ENCODE measurements around the gene CCDC73.
"Not testable (repeated sequence)": the region's sequence is repeated elsewhere in the genome, so short reads cannot be mapped to it uniquely, and the experiment has no call there.

The CCDC73 gene

DNA sequence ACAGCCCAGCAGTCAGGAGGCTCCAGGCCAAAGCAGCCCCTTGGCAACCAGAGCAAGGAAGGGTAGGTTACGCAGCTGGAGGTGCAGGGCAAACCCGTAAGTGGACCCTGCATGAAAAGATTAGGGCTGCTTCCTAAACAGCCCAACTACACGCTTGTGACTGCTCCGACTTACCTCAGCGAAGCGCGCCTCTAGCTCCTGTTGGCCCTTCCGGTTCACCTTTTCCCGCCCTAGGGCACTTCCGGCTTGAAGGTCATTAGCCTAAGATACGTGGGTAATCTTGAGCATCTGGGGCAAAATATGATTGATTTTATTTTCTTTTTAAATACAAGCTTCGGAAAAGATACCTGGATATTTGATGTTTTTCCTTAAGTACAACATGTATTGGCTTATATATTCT is at the start of gene CCDC73:
Gene CCDC73, minus strand, starts transcription at position 224 of the 400 bp plus-strand sequence. CDS start 34,419 bp downstream, outside the sequence.
- no peak for DNase-seq (ENCODE audit: low spot score)

DNA sequence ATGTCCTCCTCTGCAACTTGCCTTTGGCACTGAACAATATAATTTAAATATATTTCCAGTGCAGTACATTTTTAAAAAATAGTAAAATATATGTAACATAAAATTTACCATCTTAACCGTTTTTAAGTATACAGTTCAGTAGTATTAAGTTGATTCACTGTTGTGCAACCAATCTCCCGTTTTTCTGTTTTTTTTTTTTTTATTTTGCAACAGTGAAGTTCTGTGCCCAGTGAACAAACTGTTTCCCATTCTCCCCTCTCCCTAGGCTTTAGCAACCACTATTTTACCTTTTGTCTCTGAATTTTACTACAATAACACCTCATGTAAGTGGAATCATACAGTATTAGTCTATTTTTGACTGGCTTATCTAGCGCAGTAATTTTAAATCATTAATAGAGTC is 49.1 kb upstream of the CCDC73 start:
- DNase-seq (ENCODE audit: low spot score), result no peak

DNA sequence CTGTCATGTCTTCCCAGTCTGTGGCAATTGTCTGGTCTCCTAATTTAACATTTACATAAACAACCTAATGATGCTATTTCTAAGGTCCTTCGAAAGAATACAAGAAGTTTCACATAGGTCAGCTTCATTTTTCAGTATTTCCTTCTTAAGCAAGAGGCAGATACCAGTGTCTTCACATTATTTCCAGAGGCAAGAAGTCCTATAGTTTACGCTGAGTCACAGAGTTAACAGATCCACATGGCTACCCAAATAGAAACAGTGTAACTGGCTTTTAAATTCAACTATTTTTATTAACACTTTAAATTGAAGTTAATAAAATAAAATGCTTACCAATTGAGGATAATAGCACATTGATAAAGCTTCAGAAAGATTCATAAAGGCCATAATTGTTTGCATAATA is 46.1 kb upstream of the CCDC73 start:
- no peak for DNase-seq (ENCODE audit: low spot score)

DNA sequence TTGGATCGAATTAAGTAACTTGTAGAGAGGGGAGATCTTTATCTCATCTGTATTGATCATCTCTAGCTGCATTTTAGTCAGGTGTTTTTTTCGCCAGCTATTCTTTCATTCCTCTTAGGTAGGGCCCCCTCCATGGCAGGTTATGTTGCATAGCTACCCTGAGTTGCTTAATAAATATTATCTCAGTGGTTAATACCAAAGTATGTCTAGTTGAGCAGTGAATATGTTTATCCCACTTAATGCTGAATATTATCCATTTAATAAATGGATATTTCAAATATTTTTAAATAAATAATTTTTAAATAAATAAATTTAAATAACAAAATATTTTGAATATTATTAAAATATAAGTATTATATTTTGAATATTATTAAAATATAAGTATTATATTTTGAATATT is 44.8 kb upstream of the CCDC73 start:
- DNase-seq (ENCODE audit: low spot score), result no peak

DNA sequence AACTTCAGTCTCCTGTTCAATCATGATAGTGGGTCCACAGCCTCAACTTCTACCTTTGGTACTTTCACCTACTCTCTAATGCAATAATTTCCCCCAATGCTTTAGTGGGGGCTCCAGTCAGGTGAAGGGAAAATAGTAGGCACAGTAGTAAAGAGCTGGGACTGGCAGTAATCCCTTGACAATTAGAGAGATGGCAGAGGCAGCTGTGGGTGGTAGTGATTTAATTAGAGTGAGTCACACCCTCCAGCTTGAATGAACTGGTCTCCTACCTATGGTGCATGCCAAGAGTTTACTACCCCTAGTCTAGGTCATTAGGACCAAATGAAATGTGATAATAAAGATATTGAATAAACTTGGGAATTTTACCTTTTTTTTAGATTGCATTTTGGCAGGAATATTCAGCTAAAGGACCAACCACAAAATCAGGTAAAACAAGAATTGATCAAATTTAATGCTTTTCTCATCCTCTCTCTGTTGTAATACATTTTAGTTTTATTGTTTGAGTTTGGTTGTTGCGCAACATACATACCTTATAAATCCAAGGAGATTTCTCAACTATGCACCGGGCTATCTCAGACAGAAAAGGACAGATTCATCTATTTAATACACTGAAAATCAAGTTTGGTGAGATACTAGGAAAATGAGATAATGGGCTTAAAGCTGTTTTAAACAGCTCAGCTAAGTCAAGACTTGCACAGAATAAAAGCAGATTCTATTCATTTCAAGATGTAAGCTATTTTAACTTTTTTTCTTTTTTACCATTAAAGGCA is 44.2 kb upstream of the CCDC73 start:
- DNase-seq (ENCODE audit: low spot score), result no peak

DNA sequence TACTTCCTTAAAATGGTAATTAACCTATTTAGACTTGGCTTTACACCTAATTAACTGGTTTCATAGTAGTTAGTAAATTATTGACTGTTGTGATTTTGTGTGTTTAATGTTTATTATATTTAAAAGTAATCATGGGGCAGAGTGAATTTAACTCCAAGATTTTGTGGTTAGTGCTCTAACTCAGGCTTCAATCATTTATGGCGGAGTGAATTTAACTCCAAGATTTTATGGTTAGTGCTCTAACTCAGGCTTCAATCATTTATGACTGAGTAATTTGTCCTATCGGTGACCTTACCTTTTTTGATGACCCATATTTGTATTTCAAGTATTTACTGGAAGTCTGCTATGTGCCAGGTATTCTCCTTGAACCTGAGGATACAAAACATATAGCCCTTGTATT is 42.5 kb upstream of the CCDC73 start:
- no peak for DNase-seq (ENCODE audit: low spot score)

DNA sequence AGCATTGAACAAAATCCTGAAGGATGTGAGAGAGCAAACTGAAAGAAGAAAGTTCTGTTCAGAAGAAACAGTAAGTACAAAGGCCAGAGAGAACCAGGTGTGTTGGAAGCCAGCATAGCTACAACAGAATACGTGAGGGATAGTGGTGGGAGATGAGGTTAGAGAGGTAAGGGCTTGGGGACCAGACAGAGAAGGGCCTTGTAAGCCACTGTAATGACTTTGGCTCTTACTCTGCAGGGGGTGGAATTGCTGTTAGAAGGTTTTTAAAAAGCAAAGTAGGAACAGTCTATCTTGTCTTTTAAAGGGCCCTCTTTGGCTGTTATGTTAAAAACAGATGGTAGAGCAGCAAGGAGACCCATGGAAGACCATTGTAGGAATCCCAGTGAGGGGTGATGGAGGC is 39.5 kb upstream of the CCDC73 start:
- no peak for DNase-seq (ENCODE audit: low spot score)

DNA sequence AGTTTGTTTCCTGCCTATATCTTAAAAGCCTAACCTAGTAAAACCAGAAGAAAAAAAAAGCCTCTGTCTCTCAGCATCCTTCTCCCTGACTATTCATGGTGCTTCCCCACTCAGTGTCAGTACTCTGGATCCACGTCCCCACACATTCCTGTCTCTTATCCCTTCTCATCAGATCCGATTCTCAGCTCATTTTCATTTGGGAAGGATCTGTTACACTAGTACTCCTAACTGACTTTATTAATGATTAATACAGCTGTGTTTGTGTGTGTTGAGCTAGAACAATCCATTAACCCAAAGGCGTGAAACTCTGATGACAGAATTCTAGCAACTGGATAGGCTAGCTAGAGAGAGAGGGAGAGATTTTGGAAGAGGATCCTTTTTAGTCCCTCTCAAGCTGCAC is 36.8 kb upstream of the CCDC73 start:
- DNase-seq (ENCODE audit: low spot score), result no peak

DNA sequence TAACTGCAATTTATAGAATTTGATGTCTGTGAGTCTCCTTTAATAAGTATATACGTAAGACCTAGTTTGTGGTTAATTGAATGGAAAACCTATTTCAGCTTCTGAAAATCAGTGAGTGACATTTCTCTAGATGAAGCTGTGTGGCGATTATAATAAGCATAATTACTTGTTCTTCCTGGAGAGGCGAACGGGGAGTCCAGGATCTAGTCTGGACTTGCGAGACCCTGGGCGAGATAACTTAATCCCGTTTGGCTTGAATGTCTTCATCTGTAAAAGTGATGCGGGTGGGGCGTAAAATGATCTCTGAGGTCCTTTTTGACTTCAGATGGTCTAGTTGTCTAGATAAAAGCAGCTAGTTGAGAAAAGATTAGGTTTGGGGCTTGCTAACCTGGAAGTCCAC is 36.3 kb upstream of the CCDC73 start:
- DNase-seq (ENCODE audit: low spot score), result no peak

DNA sequence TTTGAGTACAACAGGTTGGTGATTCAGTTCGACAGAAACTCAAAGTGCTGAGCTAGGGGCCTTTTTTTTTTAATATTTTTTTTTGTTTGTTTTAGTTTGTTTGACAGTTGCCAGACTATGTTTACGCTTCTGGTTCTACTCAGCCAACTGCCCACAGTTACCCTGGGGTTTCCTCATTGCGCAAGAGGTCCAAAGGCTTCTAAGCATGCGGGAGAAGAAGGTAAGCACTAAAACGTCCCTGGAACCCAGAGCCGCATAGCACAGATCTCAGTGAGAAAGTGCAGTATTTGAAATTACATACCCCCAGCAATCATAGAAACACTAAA is 35.9 kb upstream of the CCDC73 start:
- DNase-seq (ENCODE audit: low spot score), result no peak

DNA sequence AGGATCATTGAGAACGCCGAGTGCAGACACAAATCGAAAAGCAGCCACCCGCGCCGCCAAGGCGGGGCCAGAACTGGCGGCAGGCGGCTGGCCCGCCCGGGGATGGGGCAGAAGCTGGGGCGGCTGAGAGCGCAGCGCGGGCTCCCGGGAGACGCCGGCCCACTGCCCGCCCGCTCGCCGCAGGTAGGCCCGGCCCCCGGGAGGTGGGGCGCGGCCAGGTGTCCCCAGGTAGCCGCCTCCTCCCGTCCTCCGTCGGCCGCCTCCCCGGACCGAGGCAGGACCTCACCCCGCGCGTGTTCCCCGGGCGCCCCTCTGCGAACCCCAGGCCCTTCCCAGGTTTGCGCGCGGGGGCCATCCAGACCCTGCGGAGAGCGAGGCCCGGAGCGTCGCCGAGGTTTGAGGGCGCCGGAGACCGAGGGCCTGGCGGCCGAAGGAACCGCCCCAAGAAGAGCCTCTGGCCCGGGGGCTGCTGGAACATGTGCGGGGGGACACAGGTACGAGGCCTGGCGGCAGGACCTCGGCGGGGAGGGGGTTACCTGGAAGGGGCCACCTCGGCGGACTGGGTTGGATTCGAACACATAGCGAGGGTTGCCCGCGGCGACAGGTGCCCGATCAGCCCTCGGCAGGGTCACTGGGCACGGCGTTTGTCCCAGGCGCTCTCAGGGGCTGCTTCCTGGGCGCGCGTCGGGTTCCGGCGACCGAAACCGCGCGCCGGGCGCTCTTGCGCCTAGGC is 35.4 kb upstream of the CCDC73 start, which contains the start of gene PRRG4:
Gene PRRG4, plus strand, starts transcription at position 248 of the 733 bp plus-strand sequence. CDS start 603 bp downstream, outside the sequence.
- DNase-seq (ENCODE audit: low spot score), result peak; percentile 70

DNA sequence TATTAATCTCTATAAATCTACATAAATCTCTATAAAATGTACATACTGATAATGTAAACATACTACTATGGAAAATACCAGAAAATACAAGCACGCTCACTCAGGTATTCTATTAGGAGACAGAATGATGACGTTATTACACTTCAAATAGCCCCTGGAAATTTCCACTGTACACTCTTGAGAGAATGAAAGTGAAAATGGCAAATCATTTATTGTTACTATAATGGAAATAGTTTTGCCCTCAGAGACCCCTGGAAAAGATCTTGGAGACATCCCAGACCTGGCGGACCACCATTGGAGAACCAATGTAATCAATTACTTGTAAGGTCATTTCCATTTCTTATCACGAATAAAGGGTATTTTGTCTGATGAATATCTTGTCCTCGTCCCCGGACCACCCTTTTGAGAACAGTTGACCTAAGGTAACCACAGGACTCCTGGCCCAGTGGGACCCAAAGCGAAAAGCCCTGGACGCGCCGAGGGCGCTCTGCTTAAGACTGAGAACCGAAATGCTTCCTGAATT is 34.8 kb upstream of the CCDC73 start:
- DNase-seq (ENCODE audit: low spot score), result no peak

DNA sequence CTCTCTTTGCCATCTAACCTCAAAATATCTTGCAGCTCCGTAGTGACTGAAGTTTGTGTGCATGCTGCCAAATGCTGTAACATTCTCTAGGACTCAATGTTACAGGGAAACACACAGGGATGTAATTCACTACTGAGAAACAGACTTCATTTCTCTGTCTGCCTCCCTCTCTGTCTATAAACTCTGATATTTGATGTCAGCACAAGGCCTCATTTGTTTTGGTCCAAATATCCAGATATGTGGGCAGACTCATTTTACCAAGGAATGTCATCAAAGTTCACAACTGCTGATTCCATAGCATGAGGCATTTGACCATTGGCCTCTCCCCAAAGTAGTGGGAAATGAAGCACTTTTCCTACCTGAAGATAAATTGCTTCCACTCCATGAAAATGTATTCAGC is 32.8 kb upstream of the CCDC73 start:
- DNase-seq (ENCODE audit: low spot score), result no peak

DNA sequence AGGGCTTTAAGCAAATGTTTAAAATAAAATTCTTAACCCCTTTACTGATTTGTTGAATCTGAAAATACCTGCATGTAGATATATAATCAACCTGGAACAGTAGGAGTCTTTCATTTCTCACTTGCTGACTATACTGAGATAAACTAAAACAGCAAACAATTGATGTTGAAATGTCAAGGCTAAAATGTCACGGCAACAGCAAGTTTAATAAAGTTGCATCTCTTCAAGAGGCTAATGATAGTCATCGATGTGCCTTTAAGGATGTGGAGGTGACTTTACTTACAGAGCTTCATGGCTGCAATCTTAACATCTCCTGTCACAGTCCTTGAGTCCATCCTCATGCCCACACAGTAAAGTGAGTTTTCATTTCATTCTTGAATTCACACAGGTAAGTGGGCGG is 31.7 kb upstream of the CCDC73 start:
- DNase-seq (ENCODE audit: low spot score), result no peak

DNA sequence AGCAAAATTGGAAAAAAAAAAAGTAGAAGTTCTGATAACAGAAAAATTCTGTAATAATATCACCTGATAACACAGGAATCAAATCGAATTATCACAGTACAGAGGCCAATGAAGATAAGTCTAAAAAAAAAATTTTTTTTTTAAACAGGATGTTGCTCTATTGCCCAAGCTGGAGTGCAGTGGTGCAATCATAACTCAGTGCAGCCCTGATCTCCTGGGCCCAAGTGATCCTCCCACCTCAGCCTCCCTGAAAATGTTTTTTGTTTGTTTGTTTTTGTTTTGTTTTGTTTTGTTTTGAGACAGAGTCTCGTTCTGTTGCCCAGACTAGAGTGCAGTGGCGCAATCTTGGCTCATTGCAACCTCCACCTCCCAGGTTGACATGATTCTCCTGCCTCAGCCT is 29.2 kb upstream of the CCDC73 start:
- not testable (repeated sequence) for DNase-seq (ENCODE audit: low spot score)

DNA sequence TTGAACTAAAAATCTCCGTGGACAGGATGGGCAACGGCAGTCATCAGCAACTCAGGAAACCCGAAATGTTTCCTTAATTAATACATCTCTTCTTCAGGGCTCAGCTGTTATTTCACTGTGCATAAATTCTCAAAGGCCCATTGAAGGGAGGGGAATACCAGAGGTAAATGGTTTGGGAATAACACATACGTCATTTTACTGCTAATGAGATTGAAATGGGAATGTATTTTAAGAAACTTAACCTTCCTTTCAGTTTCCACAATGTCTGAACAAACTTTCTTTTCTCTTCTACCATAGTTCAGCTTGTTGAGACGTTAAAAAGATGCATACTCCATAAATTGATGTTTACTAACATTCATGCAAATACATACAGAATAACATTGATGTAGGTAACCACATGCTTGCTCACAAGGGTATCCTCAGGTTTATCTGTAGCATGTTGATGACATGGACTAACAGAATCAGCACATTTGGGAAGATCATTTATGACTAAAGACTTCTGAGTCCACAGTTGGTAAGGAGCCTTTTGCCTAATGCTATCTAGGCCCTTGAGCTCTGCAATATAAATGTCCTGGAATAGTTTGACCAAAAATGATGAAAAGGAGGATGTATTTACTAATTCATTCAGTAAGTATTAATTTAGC is 27.6 kb upstream of the CCDC73 start:
- no peak for DNase-seq (ENCODE audit: low spot score)

DNA sequence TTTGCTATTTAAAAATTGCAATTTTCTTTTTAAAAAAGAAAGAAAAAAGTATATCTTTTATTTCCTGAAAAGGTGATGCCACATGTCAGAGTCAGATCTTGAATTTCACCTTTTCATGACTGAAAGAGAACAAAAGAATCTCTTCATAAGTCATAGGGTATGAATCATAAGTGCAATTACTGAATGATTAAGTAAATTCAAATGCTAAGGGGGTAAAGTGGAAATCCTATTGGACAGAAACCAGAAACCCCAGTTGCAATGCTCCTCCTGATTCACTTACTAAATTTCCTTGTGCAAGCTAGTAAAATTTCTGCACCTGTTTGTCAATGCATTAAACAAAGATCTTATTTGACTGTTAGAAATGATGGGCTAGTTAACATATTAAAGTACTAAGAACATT is 27.1 kb upstream of the CCDC73 start:
- DNase-seq (ENCODE audit: low spot score), result no peak

DNA sequence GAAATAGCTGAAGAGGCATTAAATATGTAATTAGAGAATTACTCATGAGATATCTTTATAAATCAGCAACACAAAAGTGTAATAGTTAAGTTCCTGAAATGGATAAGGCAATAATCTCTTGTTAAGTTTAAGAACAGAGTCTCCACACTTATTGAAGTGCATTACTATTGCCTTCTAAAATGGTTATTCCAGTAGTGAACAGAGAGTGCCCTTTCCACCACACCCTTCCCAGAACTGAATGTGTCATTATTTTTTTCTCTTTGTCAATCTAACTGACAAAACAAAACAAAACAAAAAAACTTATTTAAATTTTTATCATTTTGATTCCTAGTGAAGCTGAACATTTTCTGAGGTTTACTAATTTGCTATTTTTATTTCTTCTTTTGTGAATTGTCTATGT is 26.0 kb upstream of the CCDC73 start:
- no peak for DNase-seq (ENCODE audit: low spot score)

DNA sequence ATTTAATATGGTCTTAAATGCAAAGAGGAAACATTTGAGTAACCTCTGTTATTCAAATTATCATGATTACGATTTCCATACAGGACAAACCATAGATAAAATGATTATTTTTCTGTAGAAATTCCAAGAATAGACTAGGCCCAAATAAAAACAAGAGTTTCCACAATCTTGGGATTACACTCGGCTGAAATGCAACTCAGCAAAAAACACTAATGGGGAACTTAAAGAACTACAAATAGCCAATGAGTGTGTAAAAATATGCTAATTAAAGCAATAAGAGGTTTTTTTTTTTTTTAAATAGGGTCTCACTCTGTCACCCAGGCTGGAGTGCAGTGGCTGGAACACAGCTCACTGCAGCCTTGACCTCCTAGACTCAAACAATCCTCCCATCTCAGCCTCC is 24.7 kb upstream of the CCDC73 start:
- no peak for DNase-seq (ENCODE audit: low spot score)

DNA sequence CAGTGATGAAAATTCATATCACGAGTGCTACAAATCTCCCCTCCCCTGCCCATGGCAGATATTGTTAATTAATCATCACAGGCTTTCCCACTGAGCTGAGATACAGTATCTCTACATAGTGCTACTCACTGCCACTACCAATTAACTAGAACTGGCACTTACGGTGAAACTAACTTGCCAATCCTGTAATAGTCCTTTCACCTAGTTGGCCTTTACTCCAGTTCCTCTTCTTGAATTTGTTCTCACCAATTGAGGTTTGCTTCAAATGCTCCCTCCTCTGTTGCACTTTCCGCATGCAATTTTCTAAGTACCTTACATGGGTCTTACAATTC is 23.4 kb upstream of the CCDC73 start:
- no peak for DNase-seq (ENCODE audit: low spot score)

DNA sequence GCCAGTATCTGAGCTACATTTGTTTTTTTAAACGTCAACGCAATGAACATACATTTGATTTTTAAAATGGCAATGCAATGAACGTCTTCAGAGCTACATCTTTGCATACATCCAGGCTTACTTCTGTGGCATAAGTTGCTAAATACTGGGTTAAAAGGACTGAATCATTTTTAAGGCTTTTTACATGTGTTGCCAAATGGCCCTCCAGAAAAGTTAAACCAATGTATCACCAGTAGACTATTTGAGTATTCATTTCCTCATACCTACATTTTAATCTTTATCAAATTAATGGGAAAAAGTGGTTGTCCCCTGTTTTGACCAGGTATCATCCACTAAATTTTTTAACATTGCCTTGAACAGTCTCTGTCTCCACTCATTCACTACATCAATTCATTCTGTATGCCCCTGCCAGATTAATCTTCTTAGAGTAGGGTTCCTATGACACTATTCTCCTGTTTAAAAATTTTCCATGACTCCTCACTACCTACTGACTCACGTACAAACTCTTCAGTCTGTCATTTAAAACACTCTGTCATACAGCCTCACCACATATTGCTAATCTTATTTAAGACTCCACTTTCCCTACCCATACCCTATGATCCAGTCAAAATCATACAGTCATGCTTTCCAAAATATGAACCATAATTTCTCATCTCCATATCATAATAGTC is 22.9 kb upstream of the CCDC73 start:
- DNase-seq (ENCODE audit: low spot score), result no peak

DNA sequence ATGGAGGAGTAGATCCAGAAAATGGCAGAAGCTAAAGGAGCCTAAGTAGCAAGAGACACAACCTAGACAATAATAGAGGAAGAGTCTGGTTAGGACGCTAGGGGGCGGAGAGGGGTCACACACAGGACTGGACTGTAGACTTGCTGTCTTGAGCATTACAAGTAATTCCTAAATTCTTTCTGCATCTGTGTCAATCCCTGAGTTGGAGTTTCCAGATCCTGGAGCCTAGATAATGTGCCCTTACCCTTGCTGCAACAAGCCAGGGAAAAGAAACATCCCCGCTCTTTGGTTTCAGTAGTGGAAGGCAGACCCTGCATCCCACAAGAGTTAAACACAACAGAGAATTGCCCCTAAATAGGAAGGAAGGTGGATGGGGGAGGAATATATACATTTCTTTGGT is 14.9 kb upstream of the CCDC73 start:
- peak; percentile 71 for DNase-seq (ENCODE audit: low spot score)

DNA sequence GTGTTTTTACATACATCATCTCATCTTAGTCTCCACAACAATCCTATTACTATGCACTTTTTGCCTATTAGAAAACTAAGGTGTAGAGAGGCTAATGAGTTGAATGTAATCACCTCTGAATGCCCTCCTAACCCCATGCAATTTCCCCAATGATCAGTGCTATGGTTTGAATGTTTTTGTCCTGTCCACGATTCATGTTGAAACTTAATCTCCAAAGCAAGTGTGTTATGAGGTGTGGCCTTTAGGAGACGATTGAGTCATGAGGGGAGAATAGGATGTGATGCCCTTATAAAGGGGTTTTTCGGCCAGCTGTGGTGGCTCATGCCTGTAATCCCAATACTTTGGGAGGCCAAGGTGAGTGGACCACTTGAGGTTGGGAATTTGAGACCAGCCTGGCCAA is 2.0 kb upstream of the CCDC73 start:
- no peak for DNase-seq (ENCODE audit: low spot score)

Measured in AG08396 (cell line).